GM12872 (cell line): ENCODE data around the gene CFAP157.
A peak's percentile ranks its signal among the peaks of the same experiment; 100 is the strongest.

Experiments used
- CTCF ChIP-seq: IDR thresholded peaks from 3 replicates; pipeline ENCODE4 v1.5.1; 2011; ENCODE audit warnings: low read depth, mild to moderate bottlenecking, low read length, moderate library complexity; ENCODE audit not compliant: insufficient read depth

Gene CFAP157

GRCh38 chr9:127733614-127734013, 26.8 kb downstream of the CFAP157 start:
- TF ChIP-seq CTCF: no peak

GRCh38 chr9:127734247-127734746, 27.5 kb downstream of the CFAP157 start:
- no peak for TF ChIP-seq CTCF

- TF ChIP-seq CTCF: peak; percentile 98
These were observed 28.1 kb downstream of the CFAP157 start, which contains the start of gene TOR2A for GRCh38 chr9:127734747-127735529. Gene TOR2A, minus strand, starts transcription at chr9:127735294. Its CDS starts 24 bp downstream, at chr9:127735270.

- TF ChIP-seq CTCF: no peak
These were observed 28.9 kb downstream of the CFAP157 start for GRCh38 chr9:127735530-127736185.

GRCh38 chr9:127738666-127739065, 31.9 kb downstream of the CFAP157 start:
- TF ChIP-seq CTCF: no peak

- no peak for TF ChIP-seq CTCF
These were observed 33.0 kb downstream of the CFAP157 start for GRCh38 chr9:127739614-127740330.
